NCI-H1694 (cell line): ENCODE data around the gene GMPPA.

ENCODE experiments used
- DNase-seq: peaks from one replicate; lab custom pipeline; 2025; lab: John Stamatoyannopoulos, UW

Gene GMPPA

DNA sequence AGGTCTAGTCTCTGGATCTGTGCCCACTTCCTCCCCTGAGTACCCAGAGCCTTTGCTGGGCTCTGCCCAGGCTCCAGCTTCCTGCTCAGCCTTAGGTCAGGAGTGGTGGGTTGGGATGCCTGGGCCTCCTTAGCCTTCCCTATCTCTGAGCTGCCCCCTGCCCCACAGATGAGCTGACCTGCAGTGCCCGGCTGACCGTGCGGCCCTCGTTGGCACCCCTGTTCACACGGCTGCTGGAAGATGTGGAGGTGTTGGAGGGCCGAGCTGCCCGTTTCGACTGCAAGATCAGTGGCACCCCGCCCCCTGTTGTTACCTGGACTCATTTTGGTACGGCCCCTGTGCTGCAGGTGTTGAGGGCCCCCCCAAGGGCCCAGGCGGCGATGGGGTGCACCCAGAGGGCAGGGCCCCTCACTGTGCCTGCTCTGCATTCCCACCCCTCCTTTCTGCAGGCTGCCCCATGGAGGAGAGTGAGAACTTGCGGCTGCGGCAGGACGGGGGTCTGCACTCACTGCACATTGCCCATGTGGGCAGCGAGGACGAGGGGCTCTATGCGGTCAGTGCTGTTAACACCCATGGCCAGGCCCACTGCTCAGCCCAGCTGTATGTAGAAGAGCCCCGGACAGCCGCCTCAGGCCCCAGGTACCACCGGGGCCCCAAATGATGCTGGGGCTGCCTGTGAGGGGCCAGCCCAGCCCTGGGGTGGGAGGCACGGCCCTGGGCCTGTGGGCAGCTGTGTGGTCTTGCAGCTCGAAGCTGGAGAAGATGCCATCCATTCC lies 30.1 kb upstream of the GMPPA start:
- DNase-seq, result no peak

DNA sequence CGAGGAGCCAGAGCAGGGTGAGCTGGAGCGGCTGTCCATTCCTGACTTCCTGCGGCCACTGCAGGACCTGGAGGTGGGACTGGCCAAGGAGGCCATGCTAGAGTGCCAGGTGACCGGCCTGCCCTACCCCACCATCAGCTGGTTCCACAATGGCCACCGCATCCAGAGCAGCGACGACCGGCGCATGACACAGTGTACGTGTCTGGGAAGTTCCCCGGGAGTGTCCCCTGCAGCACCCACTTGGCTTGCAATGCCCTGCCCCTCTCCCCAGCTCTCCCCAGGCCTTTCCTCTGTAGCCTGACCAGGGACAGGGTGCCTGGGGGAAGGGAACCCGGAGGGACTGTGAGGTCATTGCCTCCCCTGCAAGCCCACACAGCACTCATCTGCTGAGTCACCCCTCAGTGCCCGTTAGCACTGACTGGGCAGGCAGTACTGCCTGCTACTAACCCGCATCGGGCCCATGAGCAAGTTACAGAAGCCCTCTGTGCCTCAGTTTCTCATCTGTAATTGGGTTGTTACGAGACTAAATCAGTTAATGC lies 29.4 kb upstream of the GMPPA start:
- DNase-seq, result no peak

DNA sequence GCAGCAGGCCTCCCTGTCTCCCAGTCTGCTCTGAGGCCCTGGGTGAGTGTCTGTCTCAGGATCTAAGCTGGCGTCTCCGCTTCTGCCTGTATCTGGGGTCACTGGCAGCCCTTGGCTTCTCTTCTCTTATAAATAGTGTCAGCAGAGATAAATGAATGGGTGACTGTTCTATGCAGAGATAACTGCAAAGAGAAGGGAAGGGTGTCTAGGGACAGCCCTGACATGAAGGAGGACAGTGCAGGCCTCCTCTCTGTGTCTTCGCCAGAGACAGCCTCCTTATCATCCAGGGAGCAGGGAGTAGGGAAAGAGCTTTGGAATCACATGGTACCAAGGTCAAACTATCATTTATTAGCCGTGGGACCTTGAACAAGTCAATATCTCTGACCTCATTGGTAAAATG lies 28.3 kb upstream of the GMPPA start:
- no peak for DNase-seq

DNA sequence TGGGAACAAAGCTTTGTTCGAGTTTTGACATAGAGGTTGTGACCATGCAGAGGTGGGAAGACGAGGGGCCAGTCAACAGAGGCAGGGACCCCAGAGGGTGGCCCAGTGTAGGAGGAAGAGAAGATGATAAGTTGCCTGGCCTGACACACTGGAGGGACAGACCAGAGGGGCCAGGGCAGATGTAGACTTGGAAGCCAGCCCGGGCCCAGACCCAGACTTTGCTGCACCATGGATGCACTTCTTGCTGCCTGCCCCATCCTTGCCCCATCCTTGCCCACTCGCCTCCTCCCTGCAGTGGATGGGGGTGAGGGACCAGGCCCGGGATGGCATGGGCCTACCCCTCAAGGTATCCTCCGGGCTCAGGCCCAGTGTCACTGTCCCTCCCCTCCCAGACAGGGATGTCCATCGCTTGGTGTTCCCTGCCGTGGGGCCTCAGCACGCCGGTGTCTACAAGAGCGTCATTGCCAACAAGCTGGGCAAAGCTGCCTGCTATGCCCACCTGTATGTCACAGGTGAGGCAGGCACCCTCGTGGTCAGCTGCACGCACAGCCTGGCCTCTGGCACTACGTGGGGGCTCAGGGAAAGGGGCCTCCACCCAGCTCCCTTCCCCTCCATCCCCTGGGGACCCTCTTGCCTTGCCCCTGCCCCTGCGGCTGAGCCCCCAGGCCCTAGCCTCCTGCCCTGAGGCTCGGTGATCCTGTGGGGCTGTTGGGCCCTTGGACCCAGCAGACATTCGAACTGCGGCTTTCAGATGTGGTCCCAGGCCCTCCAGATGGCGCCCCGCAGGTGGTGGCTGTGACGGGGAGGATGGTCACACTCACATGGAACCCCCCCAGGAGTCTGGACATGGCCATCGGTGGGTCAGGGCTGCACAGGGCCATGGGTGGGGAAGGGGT lies 27.0 kb upstream of the GMPPA start:
- DNase-seq, result no peak

DNA sequence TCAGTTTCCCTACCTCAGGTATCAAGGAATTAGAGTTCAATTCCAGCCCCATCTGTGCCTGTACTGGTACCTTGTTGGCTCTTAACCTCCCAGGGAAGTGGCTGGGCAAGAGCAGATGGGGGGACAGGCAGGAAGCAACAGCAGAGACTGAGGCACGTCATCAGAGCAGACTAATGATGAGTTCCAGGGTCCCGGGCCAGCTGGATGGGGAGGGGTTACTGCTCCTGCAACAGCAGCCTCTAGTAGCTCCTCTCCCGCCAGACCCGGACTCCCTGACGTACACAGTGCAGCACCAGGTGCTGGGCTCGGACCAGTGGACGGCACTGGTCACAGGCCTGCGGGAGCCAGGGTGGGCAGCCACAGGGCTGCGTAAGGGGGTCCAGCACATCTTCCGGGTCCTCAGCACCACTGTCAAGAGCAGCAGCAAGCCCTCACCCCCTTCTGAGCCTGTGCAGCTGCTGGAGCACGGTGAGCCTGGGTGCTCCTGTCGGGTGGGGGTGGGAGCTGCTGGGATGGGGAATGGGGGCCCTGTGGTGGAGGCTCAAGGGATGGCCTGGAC lies 26.0 kb upstream of the GMPPA start:
- DNase-seq, result no peak

DNA sequence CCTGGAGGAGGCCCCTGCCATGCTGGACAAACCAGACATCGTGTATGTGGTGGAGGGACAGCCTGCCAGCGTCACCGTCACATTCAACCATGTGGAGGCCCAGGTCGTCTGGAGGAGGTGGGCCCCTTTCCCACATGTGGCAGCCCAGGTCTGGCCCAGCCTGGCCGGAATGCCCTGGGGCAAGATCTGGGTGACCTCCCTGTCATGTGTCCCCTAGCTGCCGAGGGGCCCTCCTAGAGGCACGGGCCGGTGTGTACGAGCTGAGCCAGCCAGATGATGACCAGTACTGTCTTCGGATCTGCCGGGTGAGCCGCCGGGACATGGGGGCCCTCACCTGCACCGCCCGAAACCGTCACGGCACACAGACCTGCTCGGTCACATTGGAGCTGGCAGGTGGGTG lies 25.2 kb upstream of the GMPPA start:
- DNase-seq, result no peak

DNA sequence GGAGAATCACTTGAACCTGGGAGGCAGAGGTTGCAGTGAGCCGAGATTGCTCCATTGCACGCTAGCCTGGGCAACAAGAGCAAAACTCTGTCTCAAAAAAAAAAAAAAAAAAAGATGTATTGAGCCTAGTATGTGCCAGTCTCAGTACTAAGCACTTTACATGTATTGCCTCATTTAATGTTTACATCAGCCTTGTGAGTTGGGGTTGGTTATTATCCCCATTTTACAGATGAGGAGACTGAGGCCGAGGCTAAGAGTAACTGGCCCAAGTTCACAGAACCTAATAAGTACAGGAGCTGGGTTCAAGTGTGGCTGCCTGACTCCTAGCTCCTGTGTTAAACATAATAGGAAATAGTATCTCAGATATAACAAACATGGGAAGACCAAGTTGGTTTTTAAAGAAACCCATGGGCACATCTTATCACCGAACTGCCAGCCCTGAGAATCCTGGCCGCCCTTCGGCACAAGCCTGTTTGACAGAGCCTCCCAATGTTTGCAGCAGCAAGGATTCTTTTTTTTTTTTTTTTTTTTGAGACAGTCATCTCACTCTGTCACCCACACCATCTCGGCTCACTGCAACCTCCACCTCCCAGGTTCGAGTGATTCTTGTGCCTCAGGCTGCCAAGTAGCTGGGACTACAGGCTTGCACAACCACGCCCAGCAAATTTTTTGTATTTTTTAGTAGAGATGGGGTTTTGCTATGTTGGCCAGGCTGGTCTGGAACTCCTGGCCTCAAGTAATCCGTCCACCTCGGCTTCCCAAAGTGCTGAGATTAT lies 24.2 kb upstream of the GMPPA start:
- no peak for DNase-seq

DNA sequence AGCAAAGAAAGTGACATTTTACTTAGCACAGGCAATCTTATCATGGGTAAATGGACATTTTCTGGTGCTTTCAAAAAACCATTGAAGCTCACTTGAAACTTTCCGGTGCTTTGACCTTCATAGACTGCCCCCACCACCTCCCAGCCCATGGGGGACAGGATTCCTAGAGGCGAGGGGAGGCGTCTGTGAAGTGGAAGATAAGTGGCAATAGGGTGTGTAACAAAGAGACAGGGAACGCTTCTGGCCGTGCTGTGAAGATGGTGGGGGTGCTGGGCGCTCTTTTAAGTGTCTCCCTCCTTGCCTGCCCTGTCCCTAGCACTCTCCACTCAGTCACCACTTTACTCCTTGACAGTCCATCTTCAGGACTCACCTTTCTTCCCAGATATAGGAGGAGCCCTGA lies 23.4 kb upstream of the GMPPA start:
- DNase-seq, result no peak

DNA sequence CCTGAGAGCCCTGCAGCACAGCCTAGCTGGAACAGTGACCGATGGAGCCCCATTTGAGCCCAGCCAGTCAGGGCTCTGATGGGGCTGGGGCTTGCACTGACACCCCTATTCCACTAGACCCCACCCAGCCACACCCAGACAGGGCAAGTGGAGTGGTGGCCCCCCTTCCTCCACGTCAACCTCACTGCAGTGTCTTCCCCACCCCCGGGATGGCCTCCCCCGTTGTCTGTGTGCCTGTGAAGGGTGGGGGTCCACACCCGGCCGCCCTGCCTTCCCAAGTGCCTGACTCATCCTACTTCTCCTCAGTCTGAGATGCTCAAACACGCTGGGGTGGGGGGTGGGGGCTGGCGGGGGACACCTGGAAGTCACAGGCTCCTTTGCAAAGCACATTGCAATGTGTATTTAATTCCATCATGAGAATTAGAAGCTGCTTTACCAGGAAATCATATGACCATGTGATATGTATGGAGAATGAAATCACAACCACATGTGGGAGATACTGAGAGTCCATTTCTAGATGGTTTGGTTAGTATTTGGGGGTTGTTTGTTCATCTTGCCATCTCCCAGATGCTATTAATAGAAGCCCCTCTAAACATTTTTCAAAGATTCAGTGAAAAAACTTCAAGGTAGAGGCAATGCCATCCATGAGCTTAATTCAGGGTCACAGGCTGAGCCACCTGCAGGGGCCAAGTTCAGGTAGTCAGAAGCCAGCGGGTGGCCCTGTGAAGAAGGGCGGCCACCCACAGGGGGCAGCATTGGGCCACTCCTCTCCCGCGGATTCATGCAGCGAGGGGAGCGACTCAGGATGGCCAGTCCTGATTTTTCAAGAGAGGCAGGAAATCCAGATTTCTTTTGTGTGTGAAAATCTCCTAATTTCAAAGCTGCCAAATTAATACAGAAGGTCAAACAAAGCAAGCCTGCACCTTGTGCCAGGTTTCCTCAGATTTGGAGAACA lies 22.7 kb upstream of the GMPPA start:
- peak; percentile 86 for DNase-seq

DNA sequence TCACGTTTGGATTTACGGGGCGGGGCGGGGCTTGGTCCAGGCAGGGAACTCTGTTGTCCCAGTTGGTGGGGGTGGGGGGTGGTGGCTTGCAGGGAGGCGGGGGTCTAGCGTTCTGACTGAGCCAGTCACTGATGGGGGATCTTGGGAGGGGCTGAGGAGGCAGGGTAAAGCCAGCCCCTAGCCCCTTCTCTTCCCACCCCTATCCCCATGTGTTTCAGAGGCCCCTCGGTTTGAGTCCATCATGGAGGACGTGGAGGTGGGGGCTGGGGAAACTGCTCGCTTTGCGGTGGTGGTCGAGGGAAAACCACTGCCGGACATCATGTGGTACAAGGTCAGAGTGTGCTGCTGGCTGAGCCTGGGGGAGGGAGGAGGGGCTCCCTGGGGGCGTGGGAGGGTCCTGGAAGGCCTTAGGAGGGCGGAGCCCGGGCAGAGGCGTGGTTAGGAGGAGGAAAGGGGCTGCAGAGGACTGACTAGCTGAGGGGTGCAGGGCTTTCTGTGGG lies 22.0 kb upstream of the GMPPA start:
- no peak for DNase-seq

DNA sequence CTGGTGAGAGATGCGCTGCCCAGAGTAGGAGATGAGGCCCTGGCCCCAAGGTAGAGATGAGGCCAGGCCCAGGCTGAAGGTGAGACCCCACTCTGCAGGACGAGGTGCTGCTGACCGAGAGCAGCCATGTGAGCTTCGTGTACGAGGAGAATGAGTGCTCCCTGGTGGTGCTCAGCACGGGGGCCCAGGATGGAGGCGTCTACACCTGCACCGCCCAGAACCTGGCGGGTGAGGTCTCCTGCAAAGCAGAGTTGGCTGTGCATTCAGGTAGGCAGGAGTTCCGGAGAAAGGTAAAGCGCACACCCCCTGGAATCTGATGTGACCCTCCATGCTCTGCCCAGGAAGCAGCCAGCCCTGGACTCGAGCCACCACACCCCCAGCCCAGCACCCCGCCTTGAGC lies 21.5 kb upstream of the GMPPA start:
- no peak for DNase-seq

DNA sequence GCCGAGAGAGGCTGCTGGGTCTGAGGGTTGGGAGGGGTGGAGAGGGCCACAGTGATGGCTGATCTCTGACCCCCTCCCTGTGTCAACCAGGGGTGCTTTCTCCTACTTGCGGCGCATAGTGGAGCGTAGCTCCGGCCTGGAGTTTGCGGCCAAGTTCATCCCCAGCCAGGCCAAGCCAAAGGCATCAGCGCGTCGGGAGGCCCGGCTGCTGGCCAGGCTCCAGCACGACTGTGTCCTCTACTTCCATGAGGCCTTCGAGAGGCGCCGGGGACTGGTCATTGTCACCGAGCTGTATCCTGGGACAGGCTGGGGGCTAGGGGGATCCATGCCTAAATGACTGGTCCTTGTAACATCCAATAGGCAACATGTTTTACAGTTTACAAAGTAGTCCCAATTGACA lies 20.9 kb upstream of the GMPPA start:
- no peak for DNase-seq

DNA sequence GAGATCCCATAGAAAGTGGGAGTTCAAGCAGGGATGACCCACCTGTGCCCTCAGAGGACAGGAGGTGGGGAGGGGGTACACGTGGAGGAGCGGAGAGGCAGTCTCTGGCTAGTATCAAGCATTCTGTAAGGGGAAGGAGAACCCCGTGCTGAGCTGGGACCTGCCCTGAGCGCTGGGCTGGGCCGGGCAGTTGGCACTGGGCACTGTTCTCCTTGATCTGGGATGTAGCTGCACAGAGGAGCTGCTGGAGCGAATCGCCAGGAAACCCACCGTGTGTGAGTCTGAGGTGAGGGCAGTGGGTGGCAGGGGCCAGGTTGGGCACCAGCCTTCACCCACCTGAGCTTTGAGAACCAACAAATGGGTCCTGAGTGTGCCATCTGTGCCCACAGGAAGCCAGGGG lies 19.8 kb upstream of the GMPPA start:
- DNase-seq, result no peak

DNA sequence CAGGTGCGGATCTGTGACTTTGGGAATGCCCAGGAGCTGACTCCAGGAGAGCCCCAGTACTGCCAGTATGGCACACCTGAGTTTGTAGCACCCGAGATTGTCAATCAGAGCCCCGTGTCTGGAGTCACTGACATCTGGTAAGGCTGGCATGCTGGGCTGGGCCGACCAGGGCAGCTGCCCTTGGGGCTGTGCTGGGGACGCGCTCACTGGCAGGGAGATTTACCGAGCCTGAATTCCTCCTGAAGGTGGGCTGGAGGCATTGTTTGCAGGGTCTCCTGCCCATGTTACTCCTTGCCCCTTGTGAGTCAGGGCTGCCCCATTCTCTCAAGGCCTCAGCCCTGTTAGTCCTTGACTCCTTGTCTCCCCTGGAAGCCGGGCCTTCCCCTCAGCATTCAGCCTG lies 18.7 kb upstream of the GMPPA start:
- no peak for DNase-seq

DNA sequence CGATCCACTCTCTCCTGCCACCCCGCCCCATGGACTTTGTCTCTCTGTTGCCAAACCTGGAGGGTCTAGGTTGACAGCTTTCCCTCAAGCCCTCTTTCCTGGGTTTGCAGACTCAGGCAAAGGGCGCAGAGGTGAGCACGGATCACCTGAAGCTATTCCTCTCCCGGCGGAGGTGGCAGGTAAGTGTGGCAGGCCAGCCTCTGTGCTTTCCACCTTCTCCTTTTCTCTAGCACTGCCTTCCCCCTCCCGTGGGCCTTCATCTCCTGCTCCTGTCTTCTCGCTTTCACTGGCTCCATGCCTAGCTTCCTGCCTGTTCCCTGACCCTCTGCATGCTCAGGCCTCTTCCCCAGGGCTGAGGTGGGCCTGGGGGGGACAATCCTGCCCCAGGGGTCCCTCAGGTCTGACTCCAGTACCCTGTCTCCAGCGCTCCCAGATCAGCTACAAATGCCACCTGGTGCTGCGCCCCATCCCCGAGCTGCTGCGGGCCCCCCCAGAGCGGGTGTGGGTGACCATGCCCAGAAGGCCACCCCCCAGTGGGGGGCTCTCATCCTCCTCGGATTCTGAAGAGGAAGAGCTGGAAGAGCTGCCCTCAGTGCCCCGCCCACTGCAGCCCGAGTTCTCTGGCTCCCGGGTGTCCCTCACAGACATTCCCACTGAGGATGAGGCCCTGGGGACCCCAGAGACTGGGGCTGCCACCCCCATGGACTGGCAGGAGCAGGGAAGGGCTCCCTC lies 15.9 kb upstream of the GMPPA start:
- no peak for DNase-seq

DNA sequence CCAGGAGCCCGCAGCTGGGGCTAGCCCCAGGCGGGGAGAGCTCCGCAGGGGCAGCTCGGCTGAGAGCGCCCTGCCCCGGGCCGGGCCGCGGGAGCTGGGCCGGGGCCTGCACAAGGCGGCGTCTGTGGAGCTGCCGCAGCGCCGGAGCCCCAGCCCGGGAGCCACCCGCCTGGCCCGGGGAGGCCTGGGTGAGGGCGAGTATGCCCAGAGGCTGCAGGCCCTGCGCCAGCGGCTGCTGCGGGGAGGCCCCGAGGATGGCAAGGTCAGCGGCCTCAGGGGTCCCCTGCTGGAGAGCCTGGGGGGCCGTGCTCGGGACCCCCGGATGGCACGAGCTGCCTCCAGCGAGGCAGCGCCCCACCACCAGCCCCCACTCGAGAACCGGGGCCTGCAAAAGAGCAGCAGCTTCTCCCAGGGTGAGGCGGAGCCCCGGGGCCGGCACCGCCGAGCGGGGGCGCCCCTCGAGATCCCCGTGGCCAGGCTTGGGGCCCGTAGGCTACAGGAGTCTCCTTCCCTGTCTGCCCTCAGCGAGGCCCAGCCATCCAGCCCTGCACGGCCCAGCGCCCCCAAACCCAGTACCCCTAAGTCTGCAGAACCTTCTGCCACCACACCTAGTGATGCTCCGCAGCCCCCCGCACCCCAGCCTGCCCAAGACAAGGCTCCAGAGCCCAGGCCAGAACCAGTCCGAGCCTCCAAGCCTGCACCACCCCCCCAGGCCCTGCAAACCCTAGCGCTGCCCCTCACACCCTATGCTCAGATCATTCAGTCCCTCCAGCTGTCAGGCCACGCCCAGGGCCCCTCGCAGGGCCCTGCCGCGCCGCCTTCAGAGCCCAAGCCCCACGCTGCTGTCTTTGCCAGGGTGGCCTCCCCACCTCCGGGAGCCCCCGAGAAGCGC lies 15.0 kb upstream of the GMPPA start:
- no peak for DNase-seq

DNA sequence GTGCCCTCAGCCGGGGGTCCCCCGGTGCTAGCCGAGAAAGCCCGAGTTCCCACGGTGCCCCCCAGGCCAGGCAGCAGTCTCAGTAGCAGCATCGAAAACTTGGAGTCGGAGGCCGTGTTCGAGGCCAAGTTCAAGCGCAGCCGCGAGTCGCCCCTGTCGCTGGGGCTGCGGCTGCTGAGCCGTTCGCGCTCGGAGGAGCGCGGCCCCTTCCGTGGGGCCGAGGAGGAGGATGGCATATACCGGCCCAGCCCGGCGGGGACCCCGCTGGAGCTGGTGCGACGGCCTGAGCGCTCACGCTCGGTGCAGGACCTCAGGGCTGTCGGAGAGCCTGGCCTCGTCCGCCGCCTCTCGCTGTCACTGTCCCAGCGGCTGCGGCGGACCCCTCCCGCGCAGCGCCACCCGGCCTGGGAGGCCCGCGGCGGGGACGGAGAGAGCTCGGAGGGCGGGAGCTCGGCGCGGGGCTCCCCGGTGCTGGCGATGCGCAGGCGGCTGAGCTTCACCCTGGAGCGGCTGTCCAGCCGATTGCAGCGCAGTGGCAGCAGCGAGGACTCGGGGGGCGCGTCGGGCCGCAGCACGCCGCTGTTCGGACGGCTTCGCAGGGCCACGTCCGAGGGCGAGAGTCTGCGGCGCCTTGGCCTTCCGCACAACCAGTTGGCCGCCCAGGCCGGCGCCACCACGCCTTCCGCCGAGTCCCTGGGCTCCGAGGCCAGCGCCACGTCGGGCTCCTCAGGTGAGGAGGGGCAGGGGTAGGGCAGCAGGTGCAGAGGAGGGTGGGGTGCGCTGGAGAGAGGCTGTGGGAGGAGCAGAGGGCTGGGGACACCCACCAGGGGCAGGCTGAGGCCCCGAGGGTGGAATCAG lies 14.1 kb upstream of the GMPPA start:
- DNase-seq, result no peak

DNA sequence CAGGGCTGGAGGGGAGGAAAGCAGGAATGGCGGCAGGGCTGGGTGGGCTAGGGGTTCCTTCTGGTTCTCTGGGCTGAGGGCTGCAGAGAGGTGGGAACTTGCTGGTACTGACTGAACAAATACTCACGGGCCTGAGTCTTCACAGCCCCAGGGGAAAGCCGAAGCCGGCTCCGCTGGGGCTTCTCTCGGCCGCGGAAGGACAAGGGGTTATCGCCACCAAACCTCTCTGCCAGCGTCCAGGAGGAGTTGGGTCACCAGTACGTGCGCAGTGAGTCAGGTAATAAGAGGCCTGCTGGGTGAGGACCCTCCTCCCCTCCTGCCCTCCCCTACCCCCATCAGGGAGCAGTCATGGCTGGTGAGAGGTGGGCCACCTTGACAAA lies 13.5 kb upstream of the GMPPA start:
- DNase-seq, result no peak
